Chondrocyte (in vitro differentiated cells): ENCODE measurements around the gene DHX38. TPM values are rescaled to one million over a fixed set of nuclear protein-coding genes. Genes with fewer than 3 reads are reported as not detected.
A peak's percentile ranks its signal among the peaks of the same experiment; 100 is the strongest.

Experiments
- DNase-seq: peaks from one replicate; pipeline ENCODE4 v3.0.0; 2021; ENCODE audit warnings: mixed read lengths, low spot score
- H3K27ac Mint-ChIP-seq: one replicate; pipeline ENCODE4 v1.8.0; 2021; ENCODE audit warnings: mild to moderate bottlenecking, moderate library complexity, mixed read lengths; ENCODE audit not compliant: unreplicated experiment
- H3K27me3 Mint-ChIP-seq: 2 replicates; pipeline ENCODE4 v1.8.0; 2021; ENCODE audit warnings: low read depth, mixed read lengths
- H3K36me3 Mint-ChIP-seq: 2 replicates; pipeline ENCODE4 v1.8.0; 2021; ENCODE audit warnings: low read depth, mixed read lengths
- H3K4me1 Mint-ChIP-seq: 2 replicates; pipeline ENCODE4 v1.8.0; 2021; ENCODE audit warnings: low read depth, mild to moderate bottlenecking, mixed read lengths
- H3K4me3 Mint-ChIP-seq: one replicate; pipeline ENCODE4 v1.8.0; 2021; ENCODE audit warnings: mild to moderate bottlenecking, moderate library complexity, mixed read lengths; ENCODE audit not compliant: unreplicated experiment
- H3K9me3 Mint-ChIP-seq: 2 replicates; pipeline ENCODE4 v1.8.0; 2021; ENCODE audit warnings: low read depth, mixed read lengths
- CTCF ChIP-seq: fragments of 200-600 bp; sonication (generic); IDR thresholded peaks from 2 replicates; pipeline ENCODE4 v1.5.0; 2021; ENCODE audit warnings: antibody characterized with exemption, mild to moderate bottlenecking, moderate library complexity
- long read RNA-seq: library from polyadenylated mRNA; stranded (forward); transcript quantifications from one replicate; pipeline ENCODE4 v2.0.0, GENCODE V29; 2021
- total RNA-seq: library from RNA; stranded (reverse); gene quantifications from 3 replicates; pipeline ENCODE4 v1.2.1, GENCODE V29; 2021

The DHX38 gene
- 44.9 to 60.8 TPM (median 51.0 TPM) in 3 replicates for total RNA-seq
- long read RNA-seq, full-length matches to known transcripts, result 46 of 69 reads
- long read RNA-seq, partial matches to known transcripts, result 6 of 69 reads
- long read RNA-seq, other reads (novel, unspliced or antisense), result 17 of 69 reads

GRCh38 chr16:72093448-72094265, at the start of gene DHX38, which contains the start of gene TXNL4B:
Gene DHX38, plus strand, starts transcription at chr16:72093847. Its CDS starts 2,311 bp downstream, at chr16:72096158.
Gene TXNL4B, minus strand, starts transcription at chr16:72093620. Its CDS starts 2,871 bp downstream, at chr16:72090749.
- Mint-ChIP-seq H3K4me3 (peak within 1 kb of the TSS; percentile 94), H3K4me1 (peaks cover 38% of the 10 kb centered on the region), H3K27ac (peak within 1 kb of the TSS; percentile 97), H3K27me3 (no peaks in the 10 kb centered on the region), H3K9me3 (no peaks in the 10 kb centered on the region), H3K36me3 (peaks cover 24% of the 10 kb centered on the region)
- no peak for TF ChIP-seq CTCF
- peak; percentile 96 for DNase-seq

GRCh38 chr16:72044296-72044695, 49.4 kb upstream of the DHX38 start:
- DNase-seq, result no peak
- Mint-ChIP-seq H3K4me1 (no peaks in the 10 kb centered on the region), H3K9me3 (peaks cover 6% of the 10 kb centered on the region), H3K27ac (no peak overlapping the region), H3K4me3 (no peak overlapping the region), H3K36me3 (peaks cover 11% of the 10 kb centered on the region), H3K27me3 (no peaks in the 10 kb centered on the region)
- no peak for TF ChIP-seq CTCF

- Mint-ChIP-seq H3K4me3 (no peak overlapping the region), H3K4me1 (no peaks in the 10 kb centered on the region), H3K27ac (no peak overlapping the region), H3K36me3 (peaks cover 12% of the 10 kb centered on the region), H3K27me3 (no peaks in the 10 kb centered on the region), H3K9me3 (peaks cover 9% of the 10 kb centered on the region)
- no peak for DNase-seq
- TF ChIP-seq CTCF, result no peak
These were observed 48.8 kb upstream of the DHX38 start for GRCh38 chr16:72044825-72045359.

- H3K27me3 Mint-ChIP-seq, result peaks cover 1% of the 10 kb centered on the region
- H3K9me3 Mint-ChIP-seq, result peaks cover 11% of the 10 kb centered on the region
These were observed 44.5 kb upstream of the DHX38 start for GRCh38 chr16:72049110-72049509.

More at GRCh38 chr16:72049110-72049509, 44.5 kb upstream of the DHX38 start:
- no peak for TF ChIP-seq CTCF
- Mint-ChIP-seq H3K4me1 (no peaks in the 10 kb centered on the region), H3K36me3 (peaks cover 8% of the 10 kb centered on the region), H3K27ac (no peak overlapping the region), H3K4me3 (no peak overlapping the region)
- DNase-seq, result no peak
